Measurements from ENCODE around the gene CD276. TPM values are rescaled to one million over a fixed set of nuclear protein-coding genes. Genes with fewer than 3 reads are reported as not detected.
A peak's percentile ranks its signal among the peaks of the same experiment; 100 is the strongest.

Gene CD276
- total RNA-seq, 4 donors from 2014 or later, result 64.2 to 100 (median 74.2) TPM

DNA sequence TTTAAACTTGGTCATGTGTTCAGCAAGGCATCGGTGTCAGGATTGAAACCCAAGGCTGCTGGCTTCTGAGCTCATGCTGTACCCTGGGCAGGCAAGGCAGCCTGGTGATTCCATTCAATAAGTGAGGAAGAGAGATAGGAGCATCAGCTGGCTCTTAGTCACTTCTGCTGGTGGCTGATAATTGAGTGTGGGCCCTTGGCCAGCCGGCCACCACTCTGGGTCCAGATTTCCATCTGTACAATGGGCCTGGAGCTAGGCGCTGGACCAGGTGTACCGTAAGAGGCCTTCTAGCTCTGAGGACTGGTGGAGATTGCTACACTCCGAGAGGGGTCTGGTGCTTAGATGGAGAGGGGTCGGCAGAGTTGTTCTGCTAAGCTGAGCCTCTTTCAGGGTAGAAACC is 4.3 kb downstream of the CD276 start:
- DNase-seq (ENCODE audit: low spot score in 2 of 2), result peak in 1 of 2 donors; percentile 56
- Histone ChIP-seq H3K9me3 (no peaks in the 10 kb centered on the region), H3K27ac (peak overlapping the region; percentile 94), H3K27me3 (no peaks in the 10 kb centered on the region), H3K4me3 (no peak overlapping the region), H3K36me3 (no peaks in the 10 kb centered on the region), H3K4me1 (peaks cover 78% of the 10 kb centered on the region)
- WGBS, result 86% methylated on average over 6 of the region's 6 CpGs
- TF ChIP-seq EP300 (IDR thresholded peaks at IDR 0.05) (no peak), POLR2AphosphoS5 (IDR thresholded peaks at IDR 0.05) (no peak), CTCF (IDR thresholded peaks at IDR 0.05) (no peak), POLR2A (IDR thresholded peaks at IDR 0.05) (no peak)

- H3K36me3 ChIP-seq, result no peaks in the 10 kb centered on the region
- no peak overlapping the region for H3K27ac ChIP-seq
- H3K4me3 ChIP-seq, result no peak overlapping the region
- H3K27me3 ChIP-seq, result no peaks in the 10 kb centered on the region
- no peak for TF ChIP-seq POLR2AphosphoS5 (IDR thresholded peaks at IDR 0.05)
- no peak for TF ChIP-seq CTCF (IDR thresholded peaks at IDR 0.05)
- TF ChIP-seq EP300 (IDR thresholded peaks at IDR 0.05), result no peak
- no peak for TF ChIP-seq POLR2A (IDR thresholded peaks at IDR 0.05)
- 41% methylated on average over 6 of the region's 6 CpGs for WGBS
- peak; percentile 82 to 87 for DNase-seq (ENCODE audit: low spot score in 2 of 2)
- no peaks in the 10 kb centered on the region for H3K9me3 ChIP-seq
- peaks cover 78% of the 10 kb centered on the region for H3K4me1 ChIP-seq
These were observed 7.2 kb downstream of the CD276 start for GRCh38 chr15:73691396-73691795.

DNA sequence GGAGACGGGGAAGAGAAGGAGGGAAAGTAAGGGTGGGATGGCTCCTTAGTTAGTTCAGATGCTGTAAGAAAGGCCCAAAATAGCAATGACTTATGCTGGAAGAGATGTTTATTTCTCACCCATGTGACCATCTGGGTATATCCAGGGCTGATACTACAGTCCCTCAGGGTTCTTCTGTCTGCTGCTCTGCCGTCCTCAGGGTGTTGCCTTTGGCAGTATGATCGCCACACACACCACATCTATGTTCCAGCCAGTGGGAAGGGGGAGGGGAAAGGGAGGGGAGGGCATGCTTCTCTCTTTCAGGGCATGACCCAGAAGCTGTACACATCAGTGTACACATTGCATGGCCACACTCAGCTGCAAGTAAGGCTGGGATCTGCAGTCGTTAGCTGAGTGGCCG is 10.2 kb downstream of the CD276 start:
- Histone ChIP-seq H3K9me3 (no peaks in the 10 kb centered on the region), H3K27me3 (no peaks in the 10 kb centered on the region), H3K36me3 (peaks cover under 1% of the 10 kb centered on the region), H3K4me3 (no peak overlapping the region), H3K4me1 (peaks cover 65% of the 10 kb centered on the region), H3K27ac (peak overlapping the region; percentile 15)
- DNase-seq (ENCODE audit: low spot score in 2 of 2), result no peak
- TF ChIP-seq POLR2A (IDR thresholded peaks at IDR 0.05) (no peak), POLR2AphosphoS5 (IDR thresholded peaks at IDR 0.05) (no peak), CTCF (IDR thresholded peaks at IDR 0.05) (no peak), EP300 (IDR thresholded peaks at IDR 0.05) (no peak)
- WGBS, result 32% methylated on average over 5 of the region's 5 CpGs

DNA sequence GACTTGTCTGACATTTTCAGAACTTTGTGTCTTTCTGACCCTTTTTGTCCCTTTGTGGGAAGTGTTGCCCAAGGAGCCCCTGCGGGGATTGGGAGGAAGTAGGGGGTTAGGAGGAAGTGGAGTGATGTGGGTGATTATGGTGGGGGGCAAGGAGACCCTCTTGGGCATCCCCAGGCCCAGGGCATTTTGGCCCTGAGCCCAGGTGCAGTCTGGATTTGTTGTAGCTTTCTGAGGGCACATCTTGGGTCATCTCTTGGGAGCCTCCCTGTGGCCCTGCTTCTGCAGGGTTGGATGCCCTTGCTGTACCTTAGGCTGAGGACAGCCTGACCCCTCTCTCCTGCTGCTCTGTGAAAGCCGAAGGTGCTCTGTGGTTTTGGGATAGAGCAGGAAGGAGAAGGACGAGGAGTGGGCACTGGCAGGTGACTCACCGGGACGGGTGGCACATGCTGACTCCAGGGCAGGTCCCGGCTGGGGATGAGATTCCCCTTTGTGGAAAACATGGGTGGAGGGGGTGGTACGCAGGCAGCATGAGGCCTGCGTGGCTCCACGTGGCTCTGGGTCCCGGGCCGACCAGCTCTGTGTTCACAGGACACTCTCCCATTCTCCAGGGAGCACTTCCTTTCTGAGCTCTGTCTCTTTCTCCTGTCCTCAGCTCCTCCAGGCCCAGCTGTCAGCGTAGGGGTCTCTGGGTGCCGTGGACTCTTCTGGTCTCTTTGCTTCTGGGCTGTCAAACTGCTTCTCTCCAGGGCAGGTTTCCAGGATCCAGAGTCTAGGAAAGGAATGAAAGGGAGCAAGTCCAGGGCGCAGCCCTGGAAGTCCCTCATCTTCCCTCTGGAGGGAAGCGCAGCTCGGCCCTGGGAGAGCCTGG is 11.8 kb downstream of the CD276 start:
- H3K9me3 ChIP-seq, result no peaks in the 10 kb centered on the region
- H3K27me3 ChIP-seq, result no peaks in the 10 kb centered on the region
- H3K4me3 ChIP-seq, result no peak overlapping the region
- H3K36me3 ChIP-seq, result peaks cover 3% of the 10 kb centered on the region
- 49% methylated on average over 13 of the region's 16 CpGs for WGBS
- H3K27ac ChIP-seq, result peak overlapping the region; percentile 48
- H3K4me1 ChIP-seq, result peaks cover 55% of the 10 kb centered on the region
- no peak for DNase-seq (ENCODE audit: low spot score in 2 of 2)
- TF ChIP-seq EP300 (IDR thresholded peaks at IDR 0.05) (no peak), CTCF (IDR thresholded peaks at IDR 0.05) (no peak), POLR2A (IDR thresholded peaks at IDR 0.05) (no peak), POLR2AphosphoS5 (IDR thresholded peaks at IDR 0.05) (no peak)

DNA sequence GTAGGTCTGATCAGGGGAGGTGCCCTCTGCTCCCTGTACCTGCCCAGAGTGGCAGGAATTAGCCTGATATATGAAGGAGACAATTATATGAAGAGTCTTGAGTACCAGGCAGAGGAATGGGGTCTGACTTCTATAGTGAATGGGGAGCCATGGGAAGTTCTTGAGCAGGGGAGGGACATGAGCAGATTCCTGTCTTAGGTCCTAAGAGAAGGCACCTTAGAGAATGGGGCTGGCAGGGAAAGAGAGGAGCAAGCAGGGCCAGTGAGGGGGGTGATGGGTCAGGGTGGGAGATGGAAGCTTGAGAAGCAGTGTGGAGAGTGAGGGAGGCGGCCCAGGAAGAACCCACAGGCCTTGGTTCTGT is 12.4 kb downstream of the CD276 start:
- peaks cover 3% of the 10 kb centered on the region for H3K36me3 ChIP-seq
- peak overlapping the region; percentile 48 for H3K27ac ChIP-seq
- no peaks in the 10 kb centered on the region for H3K9me3 ChIP-seq
- peaks cover 49% of the 10 kb centered on the region for H3K4me1 ChIP-seq
- TF ChIP-seq CTCF (IDR thresholded peaks at IDR 0.05) (no peak), POLR2AphosphoS5 (IDR thresholded peaks at IDR 0.05) (no peak), POLR2A (IDR thresholded peaks at IDR 0.05) (no peak), EP300 (IDR thresholded peaks at IDR 0.05) (no peak)
- DNase-seq (ENCODE audit: low spot score in 2 of 2), result no peak
- H3K4me3 ChIP-seq, result no peak overlapping the region
- no peaks in the 10 kb centered on the region for H3K27me3 ChIP-seq
- WGBS, result 36% methylated on average over 1 of the region's 1 CpG

Measured in suprapubic skin (tissue), 4 donors.